Caki2 (cell line): ENCODE measurements around the gene CLCF1. TPM values are rescaled to one million over a fixed set of nuclear protein-coding genes. Genes with fewer than 3 reads are reported as not detected.

Experiments
- DNase-seq: peaks from one replicate; pipeline ENCODE4 v3.0.0-alpha.2; 2015; ENCODE audit warnings: low read depth
- in situ Hi-C: cut with HindIII; loops from 2 replicates; pipeline ENCODE4 v1.10.0; 2016; ENCODE audit warnings: low sequenced_read_pairs, low pct_unique_long_range_greater_than_20kb, mixed read lengths
- total RNA-seq: library from RNA; depleted of rRNA; stranded (reverse); fragments of >200 nt; shearing (Covaris generic); gene quantifications from 2 replicates; pipeline ENCODE4 v1.2.3, GENCODE V29; 2014; ENCODE audit warnings: low replicate concordance

CLCF1 gene
- total RNA-seq, 1 experiment from 2014 or later: 13.4 TPM

- in situ Hi-C loops: no loop called here
These were observed 25.5 kb upstream of the CLCF1 start for GRCh38 chr11:67398661-67399563.

GRCh38 chr11:67397986-67398660 lies 24.7 kb upstream of the CLCF1 start:
- in situ Hi-C loops: no loop called here
- no peak for DNase-seq

More at GRCh38 chr11:67398661-67399563, 25.5 kb upstream of the CLCF1 start:
- DNase-seq: no peak

GRCh38 chr11:67397536-67397935 lies 24.1 kb upstream of the CLCF1 start:
- in situ Hi-C loops: no loop called here

GRCh38 chr11:67396587-67397389 lies 23.4 kb upstream of the CLCF1 start:
- in situ Hi-C loops: no loop called here
- no peak for DNase-seq

More at GRCh38 chr11:67397536-67397935, 24.1 kb upstream of the CLCF1 start:
- no peak for DNase-seq

GRCh38 chr11:67396259-67396581 lies 22.8 kb upstream of the CLCF1 start:
- in situ Hi-C loops: no loop called here
- DNase-seq: no peak

- in situ Hi-C loops: no loop called here
- no peak for DNase-seq
These were observed 22.3 kb upstream of the CLCF1 start for GRCh38 chr11:67395555-67396258.

- no peak for DNase-seq
- in situ Hi-C loops: no loop called here
These were observed 20.6 kb upstream of the CLCF1 start for GRCh38 chr11:67393990-67394389.

GRCh38 chr11:67393437-67393836 lies 20.0 kb upstream of the CLCF1 start:
- DNase-seq: no peak
- in situ Hi-C loops: no loop called here

- in situ Hi-C loops: no loop called here
These were observed 18.9 kb upstream of the CLCF1 start for GRCh38 chr11:67392183-67392715.

GRCh38 chr11:67391304-67392182 lies 18.1 kb upstream of the CLCF1 start, which contains the start of gene RAD9A:
TSS of gene RAD9A (plus strand) at chr11:67391986. CDS start at chr11:67392045, 59 bp downstream.
- DNase-seq: peak; percentile 77
- in situ Hi-C loops: no loop called here

More at GRCh38 chr11:67392183-67392715, 18.9 kb upstream of the CLCF1 start:
- no peak for DNase-seq

- DNase-seq: no peak
- in situ Hi-C loops: no loop called here
These were observed 17.5 kb upstream of the CLCF1 start for GRCh38 chr11:67390947-67391303.

- DNase-seq: no peak
- in situ Hi-C loops: no loop called here
These were observed 16.1 kb upstream of the CLCF1 start for GRCh38 chr11:67389477-67389876.

GRCh38 chr11:67387518-67387917 lies 14.1 kb upstream of the CLCF1 start:
- DNase-seq: no peak
- in situ Hi-C loops: no loop called here

GRCh38 chr11:67387069-67387468 lies 13.7 kb upstream of the CLCF1 start:
- DNase-seq: no peak
- in situ Hi-C loops: no loop called here

- peak; percentile 75 for DNase-seq
- in situ Hi-C loops: no loop called here
These were observed 11.5 kb upstream of the CLCF1 start for GRCh38 chr11:67384851-67385366.

GRCh38 chr11:67382276-67383136 lies 9.1 kb upstream of the CLCF1 start:
- DNase-seq: peak; percentile 61
- in situ Hi-C loops: no loop called here
